Stomach smooth muscle (tissue), 2 donors: ENCODE results near the gene FARP2.
A peak's percentile ranks its signal among the peaks of the same experiment; 100 is the strongest.
"Not testable (repeated sequence)": the region's sequence is repeated elsewhere in the genome, so short reads cannot be mapped to it uniquely, and the experiment has no call there.

ENCODE experiments used
- H3K27ac ChIP-seq: one replicate; pipeline ENCODE4 v1.7.0; 2013; ENCODE audit warnings: mild to moderate bottlenecking, low read length, inconsistent platforms
- H3K27me3 ChIP-seq, 2 donors: one replicate each; pipeline ENCODE4 v1.7.0; 2013; ENCODE audit warnings: low read length in 2 of 2; ENCODE audit not compliant: insufficient read depth in 2 of 2, control insufficient read depth in 1 of 2
- H3K36me3 ChIP-seq, 2 donors: one replicate each; pipeline ENCODE4 v1.7.0; 2013; ENCODE audit warnings: low read length in 2 of 2; ENCODE audit not compliant: control insufficient read depth in 2 of 2, insufficient read depth in 2 of 2
- H3K4me1 ChIP-seq: one replicate; pipeline ENCODE4 v1.7.0; 2013; ENCODE audit warnings: low read length; ENCODE audit not compliant: control insufficient read depth, insufficient read depth
- H3K4me3 ChIP-seq, 2 donors: one replicate each; pipeline ENCODE4 v1.7.0; 2013; ENCODE audit warnings: low read length in 2 of 2
- H3K9ac ChIP-seq, 2 donors: one replicate each; pipeline ENCODE4 v1.7.0; 2013; ENCODE audit warnings: low read length in 2 of 2, mild to moderate bottlenecking in 1 of 2
- H3K9me3 ChIP-seq, 2 donors: one replicate each; pipeline ENCODE4 v1.7.0; 2013; ENCODE audit warnings: low read length in 2 of 2; ENCODE audit not compliant: control insufficient read depth in 2 of 2
- donor health status: healthy.
- donor health status: Pancreatic carcinoma.

Gene FARP2

GRCh38 chr2:241315093-241315878 lies 40.8 kb upstream of the FARP2 start, which contains the start of gene HDLBP:
HDLBP (minus strand) TSS chr2:241315672; CDS start chr2:241266869, 48,803 bp downstream.
- Histone ChIP-seq H3K27me3 (no peaks in the 10 kb centered on the region), H3K4me1 (peaks cover 20% of the 10 kb centered on the region), H3K9me3 (no peaks in the 10 kb centered on the region), H3K36me3 (no peaks in the 10 kb centered on the region), H3K9ac (peak within 1 kb of the TSS; percentile 96 to 99), H3K4me3 (peak within 1 kb of the TSS; percentile 96 to 97), H3K27ac (peak within 1 kb of the TSS; percentile 98)

GRCh38 chr2:241315879-241316631 lies 40.0 kb upstream of the FARP2 start, which contains the start of gene SEPTIN2:
SEPTIN2 (plus strand) TSS chr2:241315925; CDS start chr2:241324233, 8,308 bp downstream.
- H3K9me3 ChIP-seq, result no peaks in the 10 kb centered on the region
- H3K9ac ChIP-seq, result peak within 1 kb of the TSS; percentile 96 to 99
- H3K36me3 ChIP-seq, result no peaks in the 10 kb centered on the region
- peak within 1 kb of the TSS; percentile 98 for H3K27ac ChIP-seq
- no peaks in the 10 kb centered on the region for H3K27me3 ChIP-seq
- H3K4me3 ChIP-seq, result peak within 1 kb of the TSS; percentile 96 to 97
- peaks cover 20% of the 10 kb centered on the region for H3K4me1 ChIP-seq

GRCh38 chr2:241316825-241317224 lies 39.3 kb upstream of the FARP2 start:
- Histone ChIP-seq H3K36me3 (no peaks in the 10 kb centered on the region), H3K4me1 (peaks cover 20% of the 10 kb centered on the region), H3K27me3 (no peaks in the 10 kb centered on the region), H3K9ac (peak overlapping the region; percentile 83 to 93), H3K27ac (peak overlapping the region; percentile 98), H3K9me3 (no peaks in the 10 kb centered on the region), H3K4me3 (peak overlapping the region; percentile 49 to 97)

- Histone ChIP-seq H3K4me1 (peaks cover 20% of the 10 kb centered on the region), H3K27me3 (no peaks in the 10 kb centered on the region), H3K36me3 (no peaks in the 10 kb centered on the region), H3K27ac (no peak overlapping the region), H3K9ac (peak overlapping the region in 1 of 2 donors; percentile 83), H3K9me3 (no peaks in the 10 kb centered on the region), H3K4me3 (peak overlapping the region; percentile 49 to 97)
Observed at GRCh38 chr2:241317391-241317790, 38.7 kb upstream of the FARP2 start.

GRCh38 chr2:241318830-241319229 lies 37.3 kb upstream of the FARP2 start:
- H3K36me3 ChIP-seq, H3K9ac ChIP-seq, H3K4me3 ChIP-seq, H3K27ac ChIP-seq, H3K9me3 ChIP-seq, H3K27me3 ChIP-seq: not testable (repeated sequence)
- H3K4me1 ChIP-seq, result peaks cover 20% of the 10 kb centered on the region

GRCh38 chr2:241320394-241320793 lies 35.7 kb upstream of the FARP2 start:
- no peaks in the 10 kb centered on the region for H3K36me3 ChIP-seq
- peaks cover 13% of the 10 kb centered on the region for H3K4me1 ChIP-seq
- H3K27ac ChIP-seq, result no peak overlapping the region
- no peaks in the 10 kb centered on the region for H3K27me3 ChIP-seq
- H3K9me3 ChIP-seq, result no peaks in the 10 kb centered on the region
- no peak overlapping the region for H3K4me3 ChIP-seq
- no peak overlapping the region for H3K9ac ChIP-seq

GRCh38 chr2:241321033-241321432 lies 35.1 kb upstream of the FARP2 start:
- Histone ChIP-seq H3K27me3 (no peaks in the 10 kb centered on the region), H3K9me3 (no peaks in the 10 kb centered on the region), H3K27ac (no peak overlapping the region), H3K9ac (no peak overlapping the region), H3K4me1 (peaks cover 13% of the 10 kb centered on the region), H3K4me3 (no peak overlapping the region), H3K36me3 (peaks cover 0 to 2% of the 10 kb centered on the region in 2 donors)

- Histone ChIP-seq H3K27me3 (no peaks in the 10 kb centered on the region), H3K4me3 (no peak overlapping the region), H3K4me1 (peaks cover 8% of the 10 kb centered on the region), H3K27ac (no peak overlapping the region), H3K36me3 (peaks cover 2 to 4% of the 10 kb centered on the region in 2 donors), H3K9ac (peak overlapping the region in 1 of 2 donors; percentile 24), H3K9me3 (no peaks in the 10 kb centered on the region)
Observed at GRCh38 chr2:241321886-241322285, 34.2 kb upstream of the FARP2 start.

GRCh38 chr2:241323778-241324177 lies 32.3 kb upstream of the FARP2 start:
- Histone ChIP-seq H3K9me3 (no peaks in the 10 kb centered on the region), H3K27me3 (no peaks in the 10 kb centered on the region), H3K4me3 (no peak overlapping the region), H3K27ac (no peak overlapping the region), H3K9ac (no peak overlapping the region), H3K36me3 (peaks cover 4 to 5% of the 10 kb centered on the region in 2 donors), H3K4me1 (no peaks in the 10 kb centered on the region)

GRCh38 chr2:241324775-241325174 lies 31.3 kb upstream of the FARP2 start:
- Histone ChIP-seq H3K4me1 (no peaks in the 10 kb centered on the region), H3K9ac (no peak overlapping the region), H3K36me3 (peaks cover 7 to 10% of the 10 kb centered on the region in 2 donors), H3K9me3 (no peaks in the 10 kb centered on the region), H3K27me3 (no peaks in the 10 kb centered on the region), H3K27ac (no peak overlapping the region), H3K4me3 (no peak overlapping the region)
